HG03095 (cell line): Measurements from ENCODE around the gene ENTPD2.
"Not testable (repeated sequence)": the region's sequence is repeated elsewhere in the genome, so short reads cannot be mapped to it uniquely, and the experiment has no call there.

ENCODE experiments used
- ATAC-seq: cut with Tn5 transposase; IDR thresholded peaks from one replicate; pipeline ENCODE4 v1.9.1; 2021; ENCODE audit warnings: moderate library complexity; ENCODE audit not compliant: unreplicated experiment

Gene ENTPD2

DNA sequence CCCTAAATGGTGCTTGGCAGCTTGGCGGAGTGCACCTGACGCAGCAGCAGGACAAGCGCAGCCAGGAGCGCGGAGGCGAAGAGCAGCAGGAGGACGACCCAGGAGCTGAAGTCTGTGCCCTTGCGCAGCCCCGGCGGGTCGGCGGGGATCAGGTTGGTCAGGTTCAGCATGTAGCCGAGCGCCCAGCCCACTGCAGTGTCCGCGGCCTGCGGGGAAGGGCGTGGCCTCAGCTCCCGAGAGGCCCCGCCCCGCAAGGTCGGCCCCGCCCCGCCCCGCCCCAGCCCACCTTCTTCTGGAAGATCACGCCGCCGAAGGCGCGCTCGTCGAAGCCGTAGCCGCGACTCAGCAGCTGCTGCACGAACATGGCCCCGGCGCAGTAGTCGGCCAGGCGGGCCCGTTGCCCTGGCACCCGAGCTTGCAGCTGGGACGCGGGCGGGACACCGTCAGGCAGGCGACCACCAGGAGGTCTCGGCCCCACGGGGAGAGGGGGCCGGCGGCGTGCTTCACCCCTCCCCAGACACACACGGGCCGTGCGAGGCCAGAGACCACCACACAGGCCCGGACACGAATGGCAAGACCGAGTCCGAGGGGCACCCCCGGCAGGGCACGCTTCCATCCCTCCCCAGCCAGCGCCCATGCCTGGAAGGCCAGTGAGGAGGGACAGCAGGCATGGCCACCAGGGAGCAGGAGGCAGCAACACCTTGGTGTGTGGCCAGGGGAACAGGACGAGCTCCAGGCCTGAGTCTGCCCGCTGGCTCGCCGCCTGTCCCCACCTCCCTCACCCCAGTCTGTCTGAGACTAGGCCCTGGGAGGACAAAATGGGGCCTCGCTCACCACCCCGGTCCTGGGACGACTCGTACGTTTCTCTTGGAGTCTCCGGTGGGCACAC lies 5.0 kb downstream of the ENTPD2 start:
- ATAC-seq: no peak

DNA sequence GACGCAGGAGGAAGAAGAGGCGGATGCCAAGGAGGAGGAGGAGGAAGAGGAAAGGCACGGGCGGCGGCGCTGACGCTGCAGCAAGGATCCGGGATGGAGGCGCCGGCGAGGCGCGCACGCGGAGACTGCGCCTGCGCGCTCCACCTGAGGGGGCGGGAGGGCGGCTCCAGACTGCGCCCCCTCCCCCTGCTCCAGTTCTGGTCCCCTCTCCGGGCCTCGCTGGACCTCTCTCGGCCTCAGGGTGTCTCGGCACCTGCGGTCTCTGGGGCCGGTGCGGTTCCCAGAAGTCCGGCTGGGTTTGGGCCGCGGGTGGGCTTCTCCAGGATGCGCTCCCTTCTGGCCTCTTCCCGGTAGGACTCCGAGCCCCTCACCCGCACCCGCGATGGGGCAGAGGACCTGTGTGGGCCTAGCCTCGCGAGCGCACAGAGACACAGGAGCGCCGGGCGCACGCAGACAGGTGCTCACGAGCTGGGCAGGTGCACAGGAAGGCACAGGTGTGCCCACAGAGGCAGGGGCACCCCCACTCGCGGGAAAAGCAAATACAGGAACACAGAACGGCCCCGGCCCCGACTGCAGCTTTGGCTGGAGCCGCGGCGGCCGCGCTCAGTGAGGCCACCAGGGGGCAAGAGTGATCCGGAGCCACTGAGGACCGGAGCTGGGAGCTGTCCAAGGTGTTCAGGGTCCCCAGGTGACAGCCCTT lies 7.6 kb downstream of the ENTPD2 start, which contains the start of gene NPDC1:
Gene NPDC1, minus strand, starts transcription at position 90 of the 700 bp plus-strand sequence. CDS start 188 bp downstream, outside the sequence.
- no peak for ATAC-seq

DNA sequence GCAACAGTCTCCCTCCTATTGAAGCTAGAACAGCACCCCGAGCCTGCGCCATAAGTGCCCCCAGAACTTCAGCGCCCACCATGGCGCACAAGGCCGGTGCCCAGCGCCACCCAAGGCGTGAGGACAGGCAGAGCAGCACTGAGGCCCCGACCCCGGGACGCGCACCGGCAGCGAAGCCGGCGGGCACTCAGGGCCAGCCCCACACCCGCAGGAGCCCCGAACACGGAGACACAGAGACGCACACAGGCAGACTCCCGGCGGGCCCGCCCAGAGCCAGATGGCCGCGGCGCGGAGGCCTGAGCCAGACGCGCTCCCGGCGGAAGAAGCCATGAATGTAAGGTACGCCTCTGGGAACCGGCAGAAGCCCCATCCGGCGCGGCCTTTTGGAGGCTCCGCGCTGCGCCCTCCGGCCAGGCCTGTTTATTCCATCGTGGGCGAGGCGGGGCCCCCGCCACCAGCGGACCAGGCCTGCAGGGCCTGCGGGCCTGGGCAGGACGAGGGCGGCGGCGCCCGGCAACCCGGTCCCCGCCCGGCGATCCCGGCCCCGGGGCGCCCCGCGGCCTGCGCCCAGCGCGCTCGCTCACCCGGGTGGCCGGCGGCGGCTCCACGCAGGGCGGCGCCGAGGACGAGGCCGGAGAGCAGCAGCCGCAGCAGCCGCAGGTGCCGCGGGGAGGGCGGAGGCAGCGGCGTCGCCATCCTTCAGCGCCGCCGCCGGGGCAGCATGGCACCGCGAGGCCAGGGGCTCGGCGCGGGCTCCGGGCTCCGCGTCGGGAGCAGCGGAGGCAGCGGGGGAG lies 8.4 kb downstream of the ENTPD2 start:
- ATAC-seq: no peak

- no peak for ATAC-seq
Measured at GRCh38 chr9:137044502-137045177, 9.2 kb downstream of the ENTPD2 start.

DNA sequence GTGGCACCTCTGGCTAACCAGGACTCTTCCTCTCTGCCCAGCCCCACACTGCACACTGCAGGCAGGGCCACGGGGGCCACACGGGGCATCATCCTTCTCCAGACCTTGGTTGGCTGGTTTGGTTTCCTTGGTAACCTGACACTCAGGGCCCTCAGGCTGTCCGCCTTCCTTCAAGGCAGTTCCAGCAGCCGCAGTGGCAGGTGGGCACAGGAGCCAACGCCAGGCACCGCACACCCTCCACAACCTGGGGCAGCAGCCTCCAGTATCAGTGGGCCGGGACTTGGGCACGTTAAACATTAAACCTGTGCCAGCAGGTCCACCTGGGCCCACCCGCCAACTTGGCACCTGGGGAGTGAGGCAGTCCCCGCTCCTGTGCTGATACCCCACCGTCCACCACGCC lies 9.8 kb downstream of the ENTPD2 start:
- ATAC-seq: no peak

- no peak for ATAC-seq
Measured at GRCh38 chr9:137042751-137043727, 10.8 kb downstream of the ENTPD2 start.

- ATAC-seq: no peak
Measured at GRCh38 chr9:137041124-137041523, 12.7 kb downstream of the ENTPD2 start.

DNA sequence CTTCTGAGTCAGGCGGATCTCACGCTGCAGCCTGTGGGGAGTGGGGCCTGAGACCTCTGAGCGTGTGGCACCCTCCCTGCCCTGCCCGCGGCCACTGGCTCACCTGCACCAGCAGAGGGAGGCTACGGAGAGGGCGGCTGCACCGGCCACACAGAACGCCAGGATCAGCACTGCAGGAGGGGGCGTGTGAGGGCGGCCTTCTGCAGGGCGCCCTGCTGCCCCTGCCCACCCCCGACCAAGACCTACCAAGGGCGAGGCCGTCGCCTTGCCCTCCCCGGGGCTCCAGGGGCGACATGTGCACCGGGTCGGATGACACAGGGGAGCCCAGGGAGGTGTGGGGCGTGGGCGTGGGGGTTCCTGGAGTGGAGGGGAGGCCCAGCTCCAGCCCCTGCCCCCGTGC lies 13.3 kb downstream of the ENTPD2 start:
- ATAC-seq: no peak

- ATAC-seq: no peak
Measured at GRCh38 chr9:137039611-137040366, 14.1 kb downstream of the ENTPD2 start.

DNA sequence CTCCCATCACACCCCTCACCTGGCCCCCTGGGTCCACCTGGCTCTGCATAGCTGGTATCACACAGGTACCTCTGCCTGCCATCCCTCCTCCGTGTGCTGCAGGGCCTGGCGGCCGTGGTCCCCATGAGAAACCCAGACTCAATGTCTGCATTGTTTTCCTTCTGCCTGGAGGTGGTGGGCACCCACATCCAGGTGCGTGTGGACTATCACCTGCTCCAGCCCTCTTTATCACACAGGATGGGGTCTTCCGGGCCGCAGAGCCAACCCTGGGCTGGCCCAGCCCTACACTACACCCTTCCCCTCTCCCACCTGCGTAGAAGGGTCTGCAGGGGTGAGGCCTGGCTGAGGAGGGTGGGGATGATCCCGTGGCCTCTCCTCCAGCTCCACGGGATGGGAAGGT lies 14.9 kb downstream of the ENTPD2 start:
- ATAC-seq: no peak

DNA sequence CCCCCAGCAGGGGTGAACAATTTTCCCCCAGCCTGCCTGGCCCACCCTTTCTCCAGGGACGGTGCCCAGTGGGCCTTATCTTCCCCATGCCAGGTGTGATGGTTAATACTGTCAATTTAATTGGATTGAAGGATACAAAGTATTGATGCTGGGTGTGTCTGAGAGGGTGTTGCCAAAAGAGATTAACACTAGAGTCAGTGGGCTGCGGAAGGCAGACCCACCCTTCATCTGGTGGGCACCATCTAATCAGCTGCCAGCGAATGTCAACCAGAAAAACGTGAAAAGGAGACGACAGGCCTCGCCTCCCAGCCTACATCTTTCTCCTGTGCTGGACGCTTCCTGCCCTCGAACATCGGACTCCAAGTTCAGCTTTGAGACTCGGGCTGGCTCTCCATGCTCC lies 16.4 kb downstream of the ENTPD2 start:
- ATAC-seq: no peak

- no peak for ATAC-seq
Measured at GRCh38 chr9:137037035-137037434, 16.8 kb downstream of the ENTPD2 start.

GRCh38 chr9:137035937-137036336 lies 17.9 kb downstream of the ENTPD2 start:
- no peak for ATAC-seq

DNA sequence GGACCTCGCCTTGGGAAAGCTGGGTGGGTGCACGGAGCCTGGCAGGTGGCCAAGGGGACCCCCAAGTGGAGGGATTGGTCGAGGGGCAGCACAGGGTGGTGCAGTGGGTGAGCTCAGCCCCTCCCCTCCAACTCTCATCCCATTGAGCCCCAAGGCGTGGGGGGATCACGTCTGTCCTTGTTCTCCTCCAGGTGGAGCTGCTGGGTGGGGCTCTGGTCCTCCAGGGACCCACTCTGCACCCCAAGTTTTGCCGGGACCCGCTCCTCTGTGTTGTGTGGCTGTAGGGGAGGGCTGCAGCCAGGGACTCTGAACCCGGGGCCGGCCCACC lies 18.4 kb downstream of the ENTPD2 start:
- ATAC-seq: no peak

- peak; percentile 53 for ATAC-seq
Measured at GRCh38 chr9:137034709-137035506, 19.0 kb downstream of the ENTPD2 start.

DNA sequence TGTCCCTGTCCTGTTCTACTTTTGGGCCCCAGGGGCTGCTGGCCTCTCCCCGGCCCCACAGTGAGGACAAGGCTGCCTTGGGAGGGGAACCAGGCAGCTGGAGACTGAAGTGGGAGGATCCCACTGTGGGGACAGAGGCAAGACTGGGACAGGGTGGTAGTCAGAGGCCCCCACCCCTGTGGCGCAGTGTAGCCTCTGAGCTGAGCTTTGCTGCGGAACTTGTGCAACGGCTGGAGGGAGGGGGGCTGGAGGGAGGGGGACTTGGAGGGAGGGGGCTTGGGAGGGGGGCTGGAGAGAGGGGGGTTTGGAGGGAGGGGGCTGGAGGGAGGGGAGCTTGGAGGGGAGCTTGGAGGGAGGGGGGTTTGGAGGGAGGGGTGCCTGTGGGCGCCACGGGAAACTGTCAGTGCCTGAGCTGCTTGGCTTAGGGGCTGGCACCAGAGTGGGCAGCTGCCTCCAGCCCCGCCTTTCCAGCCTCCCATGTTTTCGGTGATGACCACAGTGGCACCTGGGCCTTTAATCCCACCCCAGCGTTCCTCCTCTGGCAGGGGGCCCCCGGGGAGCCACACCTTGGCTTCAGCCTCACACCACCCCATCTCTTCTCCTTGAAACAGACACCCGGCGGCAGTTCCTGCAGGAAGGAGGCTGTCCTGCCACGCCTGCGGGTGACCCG lies 19.7 kb downstream of the ENTPD2 start:
- no peak for ATAC-seq

- ATAC-seq: not testable (repeated sequence)
Measured at GRCh38 chr9:137033481-137033880, 20.4 kb downstream of the ENTPD2 start.

DNA sequence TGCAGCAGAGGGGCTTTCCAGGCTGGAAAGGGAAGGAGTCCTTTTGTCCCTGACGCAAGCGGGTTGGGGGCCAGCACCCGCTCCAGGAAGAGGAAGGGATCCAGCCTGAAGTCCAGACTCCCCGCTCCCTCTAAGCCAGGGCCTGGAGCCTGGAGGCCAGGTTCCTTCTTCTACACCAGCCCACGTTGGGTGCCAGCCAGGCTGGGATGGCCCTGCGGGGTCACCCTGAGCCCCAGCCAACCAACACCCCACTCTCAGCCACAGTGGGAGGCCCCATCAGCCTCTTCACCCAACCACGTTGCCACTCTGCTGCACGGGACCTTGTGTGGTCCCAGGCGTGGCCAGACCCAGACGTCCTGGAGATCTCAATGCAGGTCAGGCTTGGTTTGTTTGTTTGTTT lies 21.0 kb downstream of the ENTPD2 start:
- no peak for ATAC-seq
